PC-3 (cell line): ENCODE measurements around the gene CRB1.

ENCODE experiments used
- EZH2 ChIP-seq: fragments of 300-600 bp; sonication (generic); IDR thresholded peaks from one replicate; pipeline ENCODE4 v1.6.1; 2017; ENCODE audit warnings: antibody characterized with exemption, mild to moderate bottlenecking, low read length; ENCODE audit not compliant: unreplicated experiment
- TF ChIP-seq, protein P1 (sequence below): fragments of 300-600 bp; sonication (generic); conservative IDR thresholded peaks from 2 replicates; pipeline ENCODE4 v1.5.1; 2017; ENCODE audit warnings: antibody characterized with exemption, low read depth, mild to moderate bottlenecking, low read length

DNA sequence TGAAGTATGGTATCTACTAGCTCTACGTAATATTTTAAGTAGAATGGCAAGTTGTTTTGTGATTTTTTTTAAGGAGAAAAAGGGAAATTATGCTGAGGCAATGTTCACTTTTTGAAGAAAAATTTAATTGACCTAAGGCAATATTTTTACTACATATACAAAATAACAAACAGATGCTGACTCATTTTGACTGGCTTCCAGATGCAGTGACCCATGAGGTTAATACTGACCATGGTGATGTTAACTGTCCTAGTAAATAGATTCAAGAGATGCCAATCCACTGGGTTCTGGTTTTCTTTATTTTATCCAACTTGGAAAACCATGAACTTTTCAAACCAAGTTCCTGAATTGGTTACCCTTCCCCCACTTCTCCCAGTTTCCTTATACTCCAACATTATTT is 154.9 kb downstream of the CRB1 start:
- TF ChIP-seq, protein P1, sequence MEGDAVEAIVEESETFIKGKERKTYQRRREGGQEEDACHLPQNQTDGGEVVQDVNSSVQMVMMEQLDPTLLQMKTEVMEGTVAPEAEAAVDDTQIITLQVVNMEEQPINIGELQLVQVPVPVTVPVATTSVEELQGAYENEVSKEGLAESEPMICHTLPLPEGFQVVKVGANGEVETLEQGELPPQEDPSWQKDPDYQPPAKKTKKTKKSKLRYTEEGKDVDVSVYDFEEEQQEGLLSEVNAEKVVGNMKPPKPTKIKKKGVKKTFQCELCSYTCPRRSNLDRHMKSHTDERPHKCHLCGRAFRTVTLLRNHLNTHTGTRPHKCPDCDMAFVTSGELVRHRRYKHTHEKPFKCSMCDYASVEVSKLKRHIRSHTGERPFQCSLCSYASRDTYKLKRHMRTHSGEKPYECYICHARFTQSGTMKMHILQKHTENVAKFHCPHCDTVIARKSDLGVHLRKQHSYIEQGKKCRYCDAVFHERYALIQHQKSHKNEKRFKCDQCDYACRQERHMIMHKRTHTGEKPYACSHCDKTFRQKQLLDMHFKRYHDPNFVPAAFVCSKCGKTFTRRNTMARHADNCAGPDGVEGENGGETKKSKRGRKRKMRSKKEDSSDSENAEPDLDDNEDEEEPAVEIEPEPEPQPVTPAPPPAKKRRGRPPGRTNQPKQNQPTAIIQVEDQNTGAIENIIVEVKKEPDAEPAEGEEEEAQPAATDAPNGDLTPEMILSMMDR, result no peak
- TF ChIP-seq EZH2, result no peak
